GM19043 (cell line): ENCODE measurements around the gene PIGW.

ENCODE experiments used
- ATAC-seq: cut with Tn5 transposase; IDR thresholded peaks from one replicate; pipeline ENCODE4 v1.9.1; 2021; ENCODE audit warnings: low read depth; ENCODE audit not compliant: unreplicated experiment

Gene PIGW, protein sequence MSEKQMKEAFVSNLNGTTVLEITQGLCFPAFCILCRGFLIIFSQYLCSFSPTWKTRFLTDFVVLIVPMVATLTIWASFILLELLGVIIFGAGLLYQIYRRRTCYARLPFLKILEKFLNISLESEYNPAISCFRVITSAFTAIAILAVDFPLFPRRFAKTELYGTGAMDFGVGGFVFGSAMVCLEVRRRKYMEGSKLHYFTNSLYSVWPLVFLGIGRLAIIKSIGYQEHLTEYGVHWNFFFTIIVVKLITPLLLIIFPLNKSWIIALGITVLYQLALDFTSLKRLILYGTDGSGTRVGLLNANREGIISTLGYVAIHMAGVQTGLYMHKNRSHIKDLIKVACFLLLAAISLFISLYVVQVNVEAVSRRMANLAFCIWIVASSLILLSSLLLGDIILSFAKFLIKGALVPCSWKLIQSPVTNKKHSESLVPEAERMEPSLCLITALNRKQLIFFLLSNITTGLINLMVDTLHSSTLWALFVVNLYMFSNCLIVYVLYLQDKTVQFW

DNA sequence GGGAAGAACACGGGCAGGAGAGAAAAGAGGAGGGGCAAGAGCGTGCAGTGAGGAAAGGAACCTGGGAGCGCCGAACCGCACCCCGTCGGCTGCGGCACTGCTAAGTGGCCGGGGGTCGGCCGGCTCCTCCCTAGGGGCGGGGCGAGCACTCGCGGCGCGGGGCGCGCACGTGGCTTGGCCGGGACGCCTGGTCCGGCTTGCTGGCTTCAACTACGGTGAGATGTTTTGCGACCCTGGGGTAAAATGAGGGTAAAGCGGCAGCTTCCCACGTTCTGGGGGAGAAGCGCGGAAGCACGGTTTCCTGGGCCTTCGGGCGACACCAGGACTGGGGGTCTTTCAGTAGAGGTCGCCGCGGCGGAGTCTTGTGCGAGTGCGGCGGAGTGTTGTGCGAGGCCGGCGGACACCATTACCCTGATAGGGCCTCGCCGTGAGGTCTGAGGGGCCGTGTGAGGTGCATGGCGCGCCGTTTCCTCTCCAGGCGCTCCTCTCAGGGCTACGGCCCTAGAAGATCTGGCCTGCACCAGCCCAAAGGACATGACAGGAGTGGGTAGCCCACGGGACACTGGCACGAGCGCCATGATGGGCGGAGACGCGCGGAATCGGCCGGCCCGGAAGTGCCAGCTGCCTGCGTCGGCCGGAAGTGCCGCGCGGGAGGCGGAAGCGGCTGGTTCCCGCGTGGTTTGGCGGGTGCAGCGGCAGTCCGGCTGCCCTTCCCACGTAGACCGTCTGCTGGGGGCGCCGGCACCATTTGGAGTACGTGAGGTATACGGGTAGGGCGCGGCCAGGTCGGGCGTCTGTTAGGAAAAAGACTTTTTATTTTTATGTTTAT is at the start of gene PIGW, which contains the start of gene MYO19:
Gene PIGW, plus strand, starts transcription at position 148 of the 829 bp plus-strand sequence. CDS start 2,115 bp downstream, outside the sequence.
Gene MYO19, minus strand, starts transcription at position 29 of the 829 bp plus-strand sequence. CDS start 2,330 bp downstream, outside the sequence.
- peak; percentile 68 for ATAC-seq

GRCh38 chr17:36485027-36485426 is 49.8 kb upstream of the PIGW start:
- no peak for ATAC-seq

DNA sequence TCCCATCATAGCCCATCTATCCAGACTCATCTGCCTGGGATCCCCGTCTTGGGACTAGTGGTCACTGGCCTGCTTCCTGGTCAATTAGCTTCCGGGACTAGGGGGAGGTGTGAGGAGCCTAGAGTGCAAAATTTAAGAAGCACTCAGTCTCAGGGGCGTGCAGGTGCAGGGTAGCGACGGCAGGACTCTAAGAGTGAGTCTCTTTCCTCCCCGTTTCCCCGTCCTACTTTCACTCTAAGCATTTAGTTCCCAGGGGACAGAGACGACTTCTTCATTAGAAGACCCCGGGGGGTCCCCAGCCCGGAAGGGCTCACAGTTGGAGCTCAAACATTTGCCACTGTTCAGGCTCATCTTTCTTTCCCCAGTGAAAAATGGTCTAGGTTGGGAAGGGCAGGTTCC is 49.0 kb upstream of the PIGW start:
- ATAC-seq, result no peak

GRCh38 chr17:36486204-36487194 is 48.3 kb upstream of the PIGW start, which contains the start of gene ZNHIT3:
Gene ZNHIT3 (plus strand): TSS chr17:36486681. CDS start chr17:36486700, 19 bp downstream.
- ATAC-seq, result peak; percentile 90

GRCh38 chr17:36493956-36494355 is 40.8 kb upstream of the PIGW start:
- ATAC-seq, result no peak

DNA sequence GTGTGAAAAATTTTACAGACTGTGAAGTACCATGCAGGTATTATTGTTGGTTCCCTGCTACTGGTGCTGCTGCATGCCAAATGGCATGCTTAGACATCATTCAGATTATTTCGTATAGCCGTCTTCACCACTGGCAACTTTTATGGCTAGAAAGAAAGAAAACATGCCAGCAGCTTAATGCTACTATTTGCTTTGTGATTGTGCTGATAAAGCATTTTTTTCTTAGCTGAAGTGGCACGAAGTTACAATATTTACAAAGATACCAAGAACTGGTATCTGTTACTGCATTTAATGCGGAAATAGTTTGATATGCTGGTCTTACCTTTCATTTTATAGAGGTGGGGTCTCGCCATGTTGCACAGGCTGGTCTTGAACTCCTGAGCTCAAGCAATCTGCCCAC is 40.1 kb upstream of the PIGW start:
- no peak for ATAC-seq

- ATAC-seq, result no peak
Measured at GRCh38 chr17:36495076-36495578, 39.7 kb upstream of the PIGW start.

- no peak for ATAC-seq
Measured at GRCh38 chr17:36496018-36496789, 38.6 kb upstream of the PIGW start.

DNA sequence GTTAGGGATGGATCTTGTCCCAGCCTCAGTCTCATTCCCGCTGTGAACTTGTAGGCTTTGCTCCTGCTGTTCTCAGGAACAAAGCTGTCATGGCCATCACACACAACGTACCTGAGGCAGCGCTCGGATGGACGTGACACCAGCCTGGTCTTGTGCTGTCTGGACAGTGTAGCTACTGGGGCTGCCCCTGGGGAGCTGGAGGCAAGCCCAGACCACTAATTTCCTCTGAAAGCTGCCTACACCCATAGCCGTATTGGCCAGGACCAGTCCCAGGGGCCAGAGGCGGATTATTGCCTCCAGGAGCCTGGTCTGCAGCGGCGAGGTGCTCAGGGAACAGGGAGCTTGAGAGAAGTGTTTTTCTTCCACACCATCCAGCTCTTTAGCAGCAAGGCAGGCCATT is 36.6 kb upstream of the PIGW start:
- no peak for ATAC-seq

DNA sequence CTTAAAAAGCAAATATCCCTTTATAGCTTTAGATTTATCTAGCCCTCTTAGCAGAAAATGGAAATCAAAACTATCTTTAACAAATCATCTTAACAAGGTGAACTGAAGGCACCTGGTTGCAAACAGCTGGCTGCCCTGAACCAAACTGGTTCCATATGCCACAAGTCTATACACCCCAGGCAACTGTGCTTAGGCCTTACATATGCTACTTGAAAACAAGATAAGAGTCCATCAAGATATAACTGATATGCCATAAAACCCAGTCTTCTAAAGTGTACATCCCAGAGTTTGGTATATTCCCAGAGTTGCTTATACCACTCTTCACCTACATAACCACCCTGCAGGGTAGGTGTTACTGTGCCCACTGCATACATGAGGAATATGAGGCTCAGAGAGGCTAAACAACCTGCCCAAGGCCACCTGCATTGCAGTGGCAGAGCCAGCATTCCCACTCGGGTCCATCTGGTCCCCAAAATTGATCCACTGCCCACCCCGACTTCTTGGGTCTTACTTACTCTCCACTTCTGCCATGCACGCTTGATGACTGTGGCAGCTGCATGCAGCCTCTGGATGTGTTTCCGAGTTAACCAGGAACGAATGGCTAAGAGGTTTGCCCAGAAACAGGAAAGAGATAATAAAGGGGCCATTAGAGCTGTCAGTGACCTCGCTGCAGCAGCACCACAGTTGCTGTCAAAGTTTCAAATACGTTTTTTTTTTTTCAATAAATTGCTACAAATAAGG is 36.1 kb upstream of the PIGW start:
- no peak for ATAC-seq

DNA sequence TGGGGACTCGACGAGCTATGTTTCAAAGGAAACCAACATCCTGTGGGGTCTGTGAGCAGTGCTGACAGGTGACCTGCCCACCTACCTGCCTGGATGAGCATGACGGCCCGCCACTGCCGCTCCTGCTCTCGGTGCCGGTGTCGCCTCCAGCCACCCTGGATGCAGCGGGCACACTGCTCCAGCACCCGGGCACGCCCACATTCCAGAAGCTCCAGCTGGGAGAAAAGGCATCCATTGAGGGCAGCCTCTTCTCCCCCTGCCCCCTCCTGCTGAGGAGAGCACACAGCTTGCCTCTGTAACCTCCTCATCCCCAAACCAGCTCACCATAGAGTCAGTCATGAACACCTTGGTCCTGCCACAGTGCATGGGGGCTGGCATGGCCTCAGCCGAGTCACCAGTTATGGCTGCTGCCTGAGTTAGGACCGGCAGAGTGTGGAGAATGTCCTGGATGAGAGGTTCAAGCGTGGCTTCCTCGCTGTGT is 34.0 kb upstream of the PIGW start:
- no peak for ATAC-seq

GRCh38 chr17:36501351-36501750 is 33.4 kb upstream of the PIGW start:
- ATAC-seq, result no peak

- no peak for ATAC-seq
Measured at GRCh38 chr17:36501963-36502362, 32.8 kb upstream of the PIGW start.

- ATAC-seq, result no peak
Measured at GRCh38 chr17:36503456-36504155, 31.2 kb upstream of the PIGW start.

GRCh38 chr17:36504156-36504545 is 30.6 kb upstream of the PIGW start:
- ATAC-seq, result no peak

DNA sequence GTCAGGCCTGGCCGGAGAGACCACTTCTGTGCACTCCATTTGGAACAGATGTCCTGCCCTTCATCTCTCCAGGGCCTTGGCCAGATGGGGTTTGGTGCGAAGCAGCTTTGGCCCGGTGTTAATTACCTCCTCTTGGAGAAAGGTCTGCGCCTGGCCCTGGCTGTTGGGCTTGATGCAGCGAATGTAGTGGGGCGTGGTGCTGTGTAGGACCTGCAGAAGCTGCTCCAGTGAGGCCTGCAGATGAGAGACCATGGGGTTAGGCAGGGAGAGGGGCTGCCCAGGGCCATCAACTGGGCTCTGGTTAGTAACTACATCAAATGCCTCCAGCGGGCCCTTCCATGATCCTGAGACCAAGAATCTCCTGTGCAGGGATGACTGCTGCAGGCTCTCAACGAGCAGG is 29.6 kb upstream of the PIGW start:
- ATAC-seq, result no peak

- no peak for ATAC-seq
Measured at GRCh38 chr17:36506249-36506826, 28.4 kb upstream of the PIGW start.
